GM13977 (cell line): ENCODE results near the gene NLGN2.

Source experiments
- DNase-seq: peaks from one replicate; pipeline ENCODE4 v3.0.0; 2012; ENCODE audit warnings: low spot score
- CTCF ChIP-seq: IDR thresholded peaks from 2 replicates; pipeline ENCODE4 v1.5.1; 2012; ENCODE audit warnings: mild to moderate bottlenecking, control low read depth; ENCODE audit not compliant: insufficient read depth; ENCODE audit errors: extremely low read depth, missing control alignments
- in situ Hi-C: fragments of 300-500 bp; cut with MboI; formaldehyde crosslinking; loops from one replicate; pipeline ENCODE4 v1.12.0; 2022; ENCODE audit warnings: low sequenced_read_pairs, low pct_unique_long_range_greater_than_20kb, mixed read lengths, inconsistent platforms; ENCODE audit not compliant: unreplicated experiment

Gene NLGN2

GRCh38 chr17:7369825-7370224 is 37.8 kb upstream of the NLGN2 start:
- no peak for DNase-seq
- no peak for TF ChIP-seq CTCF
- in situ Hi-C loops, result loop anchor here (25.0 kb wide), 1 partner anchor 192 kb away; the partner anchor contains the start of genes SENP3 and TNFSF13

GRCh38 chr17:7370853-7371252 is 36.8 kb upstream of the NLGN2 start:
- TF ChIP-seq CTCF, result no peak
- in situ Hi-C loops, result loop anchor here (25.0 kb wide), 1 partner anchor 191 kb away; the partner anchor contains the start of genes SENP3 and TNFSF13
- DNase-seq, result no peak

- no peak for DNase-seq
- in situ Hi-C loops, result loop anchor here (25.0 kb wide), 1 partner anchor 188 kb away; the partner anchor contains the start of genes SENP3 and TNFSF13
- no peak for TF ChIP-seq CTCF
Measured at GRCh38 chr17:7374353-7374752, 33.3 kb upstream of the NLGN2 start.

GRCh38 chr17:7379134-7379533 is 28.5 kb upstream of the NLGN2 start:
- TF ChIP-seq CTCF, result no peak
- no peak for DNase-seq
- in situ Hi-C loops, result no loop called here

- in situ Hi-C loops, result no loop called here
- TF ChIP-seq CTCF, result no peak
- DNase-seq, result no peak
Measured at GRCh38 chr17:7380321-7380720, 27.3 kb upstream of the NLGN2 start.

GRCh38 chr17:7380855-7381683 is 26.6 kb upstream of the NLGN2 start, which contains the start of gene TNK1:
Gene TNK1 (plus strand): TSS chr17:7381089. CDS start chr17:7382927, 1,838 bp downstream.
- TF ChIP-seq CTCF, result no peak
- DNase-seq, result no peak
- in situ Hi-C loops, result no loop called here
